SHP77 (cell line): ENCODE data around the gene IQCH.
"Not testable (repeated sequence)": the region's sequence is repeated elsewhere in the genome, so short reads cannot be mapped to it uniquely, and the experiment has no call there.

Experiments
- DNase-seq, 2 experiments: peaks; one replicate each; lab custom pipeline; 2025; lab: John Stamatoyannopoulos, UW

The IQCH gene

GRCh38 chr15:67246606-67247005, 8.0 kb upstream of the IQCH start:
- DNase-seq: not testable (repeated sequence)

GRCh38 chr15:67248011-67248505, 6.5 kb upstream of the IQCH start:
- DNase-seq: no peak

- no peak for DNase-seq
Observed at GRCh38 chr15:67249830-67250229, 4.8 kb upstream of the IQCH start.

GRCh38 chr15:67251318-67251717, 3.3 kb upstream of the IQCH start:
- DNase-seq: no peak

GRCh38 chr15:67253101-67253500, 1.5 kb upstream of the IQCH start:
- no peak for DNase-seq

- no peak for DNase-seq
Observed at GRCh38 chr15:67253549-67254237, 893 bp upstream of the IQCH start.

- no peak for DNase-seq
Observed at GRCh38 chr15:67256051-67256450, 1.5 kb downstream of the IQCH start.

- DNase-seq: not testable (repeated sequence)
Observed at GRCh38 chr15:67258412-67258811, 3.8 kb downstream of the IQCH start.

- DNase-seq: no peak
Observed at GRCh38 chr15:67259379-67259778, 4.8 kb downstream of the IQCH start.

GRCh38 chr15:67259806-67260205, 5.2 kb downstream of the IQCH start:
- no peak for DNase-seq

GRCh38 chr15:67266870-67267269, 12.3 kb downstream of the IQCH start:
- no peak for DNase-seq

- DNase-seq: no peak
Observed at GRCh38 chr15:67267440-67267839, 12.9 kb downstream of the IQCH start.

- no peak for DNase-seq
Observed at GRCh38 chr15:67267951-67268941, 13.7 kb downstream of the IQCH start.

GRCh38 chr15:67274236-67274635, 19.6 kb downstream of the IQCH start:
- no peak for DNase-seq

- no peak for DNase-seq
Observed at GRCh38 chr15:67276666-67277065, 22.1 kb downstream of the IQCH start.

- no peak for DNase-seq
Observed at GRCh38 chr15:67280217-67280616, 25.6 kb downstream of the IQCH start.

GRCh38 chr15:67281714-67282113, 27.1 kb downstream of the IQCH start:
- DNase-seq: no peak

- DNase-seq: not testable (repeated sequence)
Observed at GRCh38 chr15:67285625-67286024, 31.0 kb downstream of the IQCH start.

- DNase-seq: not testable (repeated sequence)
Observed at GRCh38 chr15:67286400-67286799, 31.8 kb downstream of the IQCH start.

GRCh38 chr15:67290319-67290718, 35.7 kb downstream of the IQCH start:
- DNase-seq: no peak

- DNase-seq: no peak
Observed at GRCh38 chr15:67296188-67296587, 41.6 kb downstream of the IQCH start.

- DNase-seq: no peak
Observed at GRCh38 chr15:67296684-67297083, 42.1 kb downstream of the IQCH start.
